ENCODE results near the gene TENT5A.

TENT5A gene

DNA sequence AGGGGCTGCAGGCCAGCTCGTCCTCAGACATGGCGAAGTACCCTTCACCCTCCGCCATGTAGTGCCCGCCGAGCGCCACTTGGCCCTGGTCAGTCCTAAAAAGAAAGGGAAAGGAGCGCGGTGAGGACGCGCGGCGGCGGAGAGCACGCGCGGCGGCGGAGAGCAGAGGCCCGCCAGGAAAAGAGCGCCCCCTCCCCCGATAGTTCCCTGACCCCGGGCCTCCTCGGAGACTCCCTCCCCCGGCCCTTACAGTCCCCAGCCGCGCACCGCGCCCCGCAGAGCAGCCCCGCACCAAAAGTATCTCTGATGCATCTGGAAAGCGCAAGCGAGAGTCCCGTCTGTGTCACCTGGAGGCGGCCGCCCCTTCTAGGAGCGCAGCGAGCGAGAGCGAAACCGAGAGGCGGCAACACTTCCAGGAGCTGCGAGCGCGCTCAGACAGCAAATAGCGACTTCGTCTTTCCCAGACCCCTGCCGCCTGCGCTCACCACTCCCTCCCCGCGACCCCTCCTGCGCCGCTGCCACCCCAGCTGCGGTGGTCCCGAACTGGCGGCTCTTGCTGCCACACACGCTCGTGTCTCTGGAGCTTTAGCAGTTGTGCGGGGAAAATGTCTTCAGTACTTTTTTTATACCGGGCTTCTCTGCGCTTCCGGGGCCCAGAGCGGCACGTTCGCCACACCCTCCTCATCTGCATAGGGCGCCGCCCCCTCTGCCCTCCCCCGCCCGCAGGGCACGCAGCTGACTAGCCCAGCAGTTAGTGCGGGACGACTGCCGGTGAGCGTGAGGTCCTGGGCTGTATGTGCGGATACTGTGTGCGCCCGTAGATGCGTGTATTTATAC lies at the start of gene TENT5A:
TENT5A (minus strand) TSS at position 598 of the 837 bp plus-strand sequence; CDS start at position 58, 540 bp downstream.
- no peaks in the 10 kb centered on the region for H3K27me3 ChIP-seq (ENCODE audit: insufficient read depth, low read depth, severe bottlenecking)
- H3K4me3 ChIP-seq (ENCODE audit: low read depth, low read length), result peak within 1 kb of the TSS; percentile 89
- H3K9me3 ChIP-seq (ENCODE audit: severe bottlenecking), result no peaks in the 10 kb centered on the region
- peak within 1 kb of the TSS; percentile 64 for H3K27ac ChIP-seq
- peak; percentile 92 for DNase-seq
- H3K36me3 ChIP-seq, result no peaks in the 10 kb centered on the region
- TF ChIP-seq, protein P1, sequence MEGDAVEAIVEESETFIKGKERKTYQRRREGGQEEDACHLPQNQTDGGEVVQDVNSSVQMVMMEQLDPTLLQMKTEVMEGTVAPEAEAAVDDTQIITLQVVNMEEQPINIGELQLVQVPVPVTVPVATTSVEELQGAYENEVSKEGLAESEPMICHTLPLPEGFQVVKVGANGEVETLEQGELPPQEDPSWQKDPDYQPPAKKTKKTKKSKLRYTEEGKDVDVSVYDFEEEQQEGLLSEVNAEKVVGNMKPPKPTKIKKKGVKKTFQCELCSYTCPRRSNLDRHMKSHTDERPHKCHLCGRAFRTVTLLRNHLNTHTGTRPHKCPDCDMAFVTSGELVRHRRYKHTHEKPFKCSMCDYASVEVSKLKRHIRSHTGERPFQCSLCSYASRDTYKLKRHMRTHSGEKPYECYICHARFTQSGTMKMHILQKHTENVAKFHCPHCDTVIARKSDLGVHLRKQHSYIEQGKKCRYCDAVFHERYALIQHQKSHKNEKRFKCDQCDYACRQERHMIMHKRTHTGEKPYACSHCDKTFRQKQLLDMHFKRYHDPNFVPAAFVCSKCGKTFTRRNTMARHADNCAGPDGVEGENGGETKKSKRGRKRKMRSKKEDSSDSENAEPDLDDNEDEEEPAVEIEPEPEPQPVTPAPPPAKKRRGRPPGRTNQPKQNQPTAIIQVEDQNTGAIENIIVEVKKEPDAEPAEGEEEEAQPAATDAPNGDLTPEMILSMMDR (IDR thresholded peaks at IDR 0.05; ENCODE audit: low read depth, low read length), result 0 out of 2 replicates have a peak, but pooled peaks have one; percentile 13

DNA sequence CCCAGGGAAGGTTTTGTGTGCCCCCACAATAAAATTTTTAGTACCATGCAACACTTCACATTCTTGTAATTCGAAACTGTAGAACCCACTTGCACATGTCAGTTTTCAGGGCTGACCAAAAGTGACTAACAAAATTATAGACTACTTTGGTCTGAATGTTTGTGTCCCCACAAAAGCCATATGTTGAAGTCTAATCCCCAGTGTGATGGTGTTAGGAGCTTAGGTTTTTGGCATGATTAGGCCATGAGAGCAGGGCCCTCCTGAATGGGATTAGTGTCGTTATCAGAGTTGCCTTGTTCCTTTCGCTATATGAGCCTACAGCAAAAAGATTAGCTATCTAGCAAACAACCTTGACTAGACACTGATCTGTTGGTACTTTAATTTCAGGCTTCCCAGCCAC lies 49.0 kb upstream of the TENT5A start:
- H3K9me3 ChIP-seq (ENCODE audit: severe bottlenecking), result no peaks in the 10 kb centered on the region
- peak; percentile 62 for DNase-seq
- H3K36me3 ChIP-seq, result no peaks in the 10 kb centered on the region
- TF ChIP-seq, protein P1 (IDR thresholded peaks at IDR 0.05; ENCODE audit: low read depth, low read length), result no peak
- H3K4me3 ChIP-seq (ENCODE audit: low read depth, low read length), result no peak overlapping the region
- no peak overlapping the region for H3K27ac ChIP-seq
- no peaks in the 10 kb centered on the region for H3K27me3 ChIP-seq (ENCODE audit: insufficient read depth, low read depth, severe bottlenecking)

DNA sequence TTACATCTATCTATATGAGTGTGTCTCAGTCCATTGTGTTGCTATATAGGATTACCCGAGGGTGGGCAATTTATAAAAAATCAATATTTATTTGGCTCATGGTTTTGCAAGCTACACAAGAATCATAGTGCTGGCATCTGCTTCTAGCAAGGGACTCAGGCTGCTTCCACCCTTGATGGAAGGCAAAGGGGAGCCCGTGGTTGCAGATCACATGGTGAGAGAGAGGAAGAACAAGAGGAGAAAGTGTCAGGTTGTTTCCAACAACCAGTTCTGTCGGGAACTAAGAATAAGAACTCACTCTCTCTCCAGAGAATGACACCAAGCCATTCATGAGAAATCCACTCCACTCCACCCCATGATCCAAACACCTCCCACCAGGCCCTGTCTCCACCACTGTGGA lies 48.2 kb upstream of the TENT5A start:
- no peaks in the 10 kb centered on the region for H3K9me3 ChIP-seq (ENCODE audit: severe bottlenecking)
- DNase-seq, result no peak
- no peak overlapping the region for H3K27ac ChIP-seq
- TF ChIP-seq, protein P1 (IDR thresholded peaks at IDR 0.05; ENCODE audit: low read depth, low read length), result no peak
- H3K36me3 ChIP-seq, result no peaks in the 10 kb centered on the region
- H3K4me3 ChIP-seq (ENCODE audit: low read depth, low read length), result no peak overlapping the region
- no peaks in the 10 kb centered on the region for H3K27me3 ChIP-seq (ENCODE audit: insufficient read depth, low read depth, severe bottlenecking)

DNA sequence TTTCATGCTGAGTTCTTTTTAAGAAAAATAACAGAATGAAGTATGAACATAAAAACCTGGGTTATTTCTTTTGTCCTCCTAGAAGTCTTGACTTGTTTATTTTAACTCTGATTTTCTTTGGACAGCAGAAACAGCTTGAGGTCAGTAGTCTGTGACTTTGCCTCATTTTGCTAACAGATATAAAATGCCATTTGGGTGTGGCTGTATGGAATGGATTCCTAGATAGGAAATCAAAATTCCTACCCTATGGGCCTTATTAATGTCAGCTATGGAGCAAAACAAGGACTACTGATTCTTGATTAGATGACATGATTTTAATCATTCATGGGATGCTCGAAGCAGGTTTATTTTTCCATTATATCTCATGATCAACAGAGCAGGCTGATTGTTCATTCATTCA lies 46.8 kb upstream of the TENT5A start:
- Histone ChIP-seq H3K27me3 (ENCODE audit: insufficient read depth, low read depth, severe bottlenecking) (no peaks in the 10 kb centered on the region), H3K27ac (no peak overlapping the region), H3K36me3 (no peaks in the 10 kb centered on the region), H3K9me3 (ENCODE audit: severe bottlenecking) (no peaks in the 10 kb centered on the region), H3K4me3 (ENCODE audit: low read depth, low read length) (no peak overlapping the region)
- TF ChIP-seq, protein P1 (IDR thresholded peaks at IDR 0.05; ENCODE audit: low read depth, low read length), result no peak
- no peak for DNase-seq

DNA sequence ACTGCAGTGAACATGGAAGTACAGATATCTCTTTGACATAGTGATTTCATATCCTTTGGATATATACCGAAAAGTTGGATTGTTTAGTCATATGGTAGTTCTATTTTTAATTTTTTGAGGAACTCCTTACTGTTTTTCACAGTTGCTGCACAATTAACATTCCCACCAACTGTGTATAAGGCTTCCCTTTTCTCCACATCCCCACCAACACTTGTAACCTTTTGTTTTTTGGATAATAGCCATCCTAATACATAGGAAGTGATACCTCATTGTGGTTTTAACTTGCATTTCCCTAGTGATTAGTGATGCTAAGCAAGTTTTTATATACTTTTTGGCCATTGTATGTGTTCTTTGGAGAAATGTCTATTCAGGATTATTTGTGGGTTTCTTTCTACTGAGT lies 45.1 kb upstream of the TENT5A start:
- Histone ChIP-seq H3K9me3 (ENCODE audit: severe bottlenecking) (no peaks in the 10 kb centered on the region), H3K36me3 (no peaks in the 10 kb centered on the region), H3K4me3 (ENCODE audit: low read depth, low read length) (no peak overlapping the region), H3K27ac (no peak overlapping the region), H3K27me3 (ENCODE audit: insufficient read depth, low read depth, severe bottlenecking) (no peaks in the 10 kb centered on the region)
- TF ChIP-seq, protein P1 (IDR thresholded peaks at IDR 0.05; ENCODE audit: low read depth, low read length), result no peak
- no peak for DNase-seq

Measured in WERI-Rb-1 (cell line).